Erythroblast (primary cell): ENCODE data around the gene TIMM13.
"Not testable (repeated sequence)": the region's sequence is repeated elsewhere in the genome, so short reads cannot be mapped to it uniquely, and the experiment has no call there.

Experiments used
- GATA1 ChIP-seq: IDR thresholded peaks from 2 replicates; pipeline ENCODE4 v1.6.1; 2011; ENCODE audit warnings: low read depth, mild to moderate bottlenecking, control low read depth, low read length, moderate library complexity
- POLR2A ChIP-seq: IDR thresholded peaks from 2 replicates; pipeline ENCODE4 v1.6.1; 2011; ENCODE audit warnings: mild to moderate bottlenecking, low read length

DNA sequence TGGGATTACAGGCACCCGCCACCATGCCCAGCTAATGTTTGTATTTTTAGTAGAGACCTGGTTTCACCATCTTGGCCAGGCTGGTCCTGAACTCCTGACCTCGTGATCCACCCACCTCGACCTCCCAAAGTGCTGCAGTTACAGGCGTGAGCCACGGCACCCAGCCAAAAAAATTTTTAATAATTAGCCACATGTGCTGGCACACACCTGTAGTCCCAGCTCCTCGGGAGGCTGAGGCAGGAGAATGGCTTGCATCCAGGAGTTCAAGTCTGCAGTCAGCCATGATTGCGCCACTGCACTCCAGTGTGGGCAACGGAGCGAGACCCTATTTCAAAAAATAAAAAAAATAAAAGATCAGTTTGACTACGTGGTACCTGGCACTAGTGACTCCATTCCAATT lies 31.4 kb upstream of the TIMM13 start:
- not testable (repeated sequence) for TF ChIP-seq POLR2A, GATA1
